Measurements from ENCODE around the gene FLYWCH1. TPM values are rescaled to one million over a fixed set of nuclear protein-coding genes. Genes with fewer than 3 reads are reported as not detected.

FLYWCH1 gene
- total and polyA plus RNA-seq, 9 of the 15 experiments (the other 6 are each of a cell fraction or from before 2014, with no cell fraction given): 0.18 to 33.6 (median 11.3) TPM

- TF ChIP-seq RUNX1 (IDR thresholded peaks at IDR 0.05; ENCODE audit: low read depth): no peak
- no peak for TF ChIP-seq ZNF395 (CRISPR knock-in tag; IDR thresholded peaks at IDR 0.05)
- no peak for TF ChIP-seq ILK (tag; IDR thresholded peaks at IDR 0.05; ENCODE audit: borderline replicate concordance, low read depth)
- no peak for TF ChIP-seq ARID1B (IDR thresholded peaks at IDR 0.05)
- TF ChIP-seq HMBOX1 (IDR thresholded peaks at IDR 0.05): no peak
- no peak for TF ChIP-seq LCOR (CRISPR knock-in tag; IDR thresholded peaks at IDR 0.05)
- TF ChIP-seq CEBPG (CRISPR knock-in tag; IDR thresholded peaks at IDR 0.05): peak; percentile 23; the same call in 1 of the 2 replicates
- no peak for TF ChIP-seq CEBPG (tag; conservative IDR thresholded peaks at IDR 0.05 in 1 of 2, IDR thresholded peaks at IDR 0.05 in 1 of 2)
- no peak for TF ChIP-seq ZBTB8A (IDR thresholded peaks at IDR 0.05; ENCODE audit: partially characterized antibody)
- no peak for TF ChIP-seq TCF15 (CRISPR knock-in tag; IDR thresholded peaks at IDR 0.05)
- no peak for TF ChIP-seq HMG20A (CRISPR knock-in tag; conservative IDR thresholded peaks at IDR 0.05)
- no peak for TF ChIP-seq ZKSCAN8 (CRISPR knock-in tag; IDR thresholded peaks at IDR 0.05)
- TF ChIP-seq NR2C1 (IDR thresholded peaks at IDR 0.05): no peak
- TF ChIP-seq NR2C1 (tag; IDR thresholded peaks at IDR 0.05): no peak
- TF ChIP-seq NR4A1 (CRISPR knock-in tag; IDR thresholded peaks at IDR 0.05): no peak
- no peak for TF ChIP-seq NR4A1 (tag; IDR thresholded peaks at IDR 0.05)
- no peak for TF ChIP-seq RBM25 (IDR thresholded peaks at IDR 0.05; ENCODE audit: low read depth, low read length, severe bottlenecking)
- no peak for TF ChIP-seq ZNF592 (IDR thresholded peaks at IDR 0.05)
- TF ChIP-seq PHB (CRISPR knock-in tag; IDR thresholded peaks at IDR 0.05): no peak
- no peak for TF ChIP-seq CSDE1 (IDR thresholded peaks at IDR 0.05)
- TF ChIP-seq FOXJ2 (tag; IDR thresholded peaks at IDR 0.05): 0 out of 2 replicates have a peak, but pooled peaks have one; percentile 57
- TF ChIP-seq PHF21A (IDR thresholded peaks at IDR 0.05; ENCODE audit: borderline replicate concordance, low read depth): 0 out of 2 replicates have a peak, but pooled peaks have one; percentile 18
- peak; percentile 75 for TF ChIP-seq NFE2 (IDR thresholded peaks at IDR 0.05; ENCODE audit: low read depth)
These were observed 834 bp downstream of the FLYWCH1 start (continued) for GRCh38 chr16:2912330-2913199.

Data from K562 (cell line).